ENCODE measurements around the gene GIT2. TPM values are rescaled to one million over a fixed set of nuclear protein-coding genes. Genes with fewer than 3 reads are reported as not detected.

GIT2 gene
- total RNA-seq, 4 donors from 2014 or later: 55.0 to 107 (median 79.8) TPM

GRCh38 chr12:109981311-109981710 is 14.9 kb downstream of the GIT2 start:
- Histone ChIP-seq H3K36me3 (peaks cover 0 to 94% (median 0%) of the 10 kb centered on the region in 3 donors), H3K4me1 (no peaks in the 10 kb centered on the region), H3K27ac (no peak overlapping the region), H3K4me3 (no peak overlapping the region), H3K27me3 (no peaks in the 10 kb centered on the region), H3K9me3 (no peaks in the 10 kb centered on the region)
- TF ChIP-seq CTCF (IDR thresholded peaks at IDR 0.05) (no peak), POLR2A (IDR thresholded peaks at IDR 0.05) (no peak)
- DNase-seq: no peak

- Histone ChIP-seq H3K27ac (peak overlapping the region; percentile 43 to 78 (median 64)), H3K4me3 (peak overlapping the region in 2 of 4 donors; percentile 25 to 27), H3K36me3 (peaks cover 0 to 61% (median 0%) of the 10 kb centered on the region in 3 donors), H3K9me3 (no peaks in the 10 kb centered on the region), H3K4me1 (peaks cover 0 to 6% (median 2%) of the 10 kb centered on the region in 4 donors), H3K27me3 (no peaks in the 10 kb centered on the region)
- no peak for DNase-seq
- TF ChIP-seq POLR2A (IDR thresholded peaks at IDR 0.05) (no peak), CTCF (IDR thresholded peaks at IDR 0.05) (no peak)
Observed at GRCh38 chr12:109972821-109973220, 23.3 kb downstream of the GIT2 start.

GRCh38 chr12:109968801-109969200 is 27.4 kb downstream of the GIT2 start:
- Histone ChIP-seq H3K9me3 (no peaks in the 10 kb centered on the region), H3K27me3 (no peaks in the 10 kb centered on the region), H3K4me3 (no peak overlapping the region), H3K4me1 (peaks cover 0 to 17% (median 3%) of the 10 kb centered on the region in 4 donors), H3K27ac (peak overlapping the region in 2 of 4 donors; percentile 67 to 72), H3K36me3 (peaks cover 0 to 54% (median 0%) of the 10 kb centered on the region in 3 donors)
- no peak for DNase-seq
- TF ChIP-seq POLR2A (IDR thresholded peaks at IDR 0.05) (no peak), CTCF (IDR thresholded peaks at IDR 0.05) (no peak)

- Histone ChIP-seq H3K36me3 (peaks cover 0 to 53% (median 0%) of the 10 kb centered on the region in 3 donors), H3K27ac (peak overlapping the region; percentile 42 to 79 (median 61)), H3K4me3 (peak overlapping the region in 1 of 4 donors; percentile 27), H3K27me3 (no peaks in the 10 kb centered on the region), H3K9me3 (no peaks in the 10 kb centered on the region), H3K4me1 (peaks cover 0 to 25% (median 2%) of the 10 kb centered on the region in 4 donors)
- DNase-seq: no peak
- TF ChIP-seq CTCF (IDR thresholded peaks at IDR 0.05): no peak
- TF ChIP-seq POLR2A (IDR thresholded peaks at IDR 0.05): no peak
Observed at GRCh38 chr12:109968032-109968420, 28.1 kb downstream of the GIT2 start.

GRCh38 chr12:109967383-109968031 is 28.7 kb downstream of the GIT2 start:
- peak in 1 of 3 donors; percentile 68 for DNase-seq
- Histone ChIP-seq H3K27ac (peak overlapping the region; percentile 42 to 79 (median 61)), H3K4me3 (peak overlapping the region in 1 of 4 donors; percentile 27), H3K36me3 (peaks cover 0 to 48% (median 0%) of the 10 kb centered on the region in 3 donors), H3K9me3 (no peaks in the 10 kb centered on the region), H3K27me3 (no peaks in the 10 kb centered on the region), H3K4me1 (peaks cover 0 to 30% (median 2%) of the 10 kb centered on the region in 4 donors)
- no peak for TF ChIP-seq POLR2A (IDR thresholded peaks at IDR 0.05)
- no peak for TF ChIP-seq CTCF (IDR thresholded peaks at IDR 0.05)
